CD4-positive, alpha-beta T cell treated with Interleukin-4 for 4 hours (primary cell): ENCODE results near the gene METTL1.

Source experiments
- DNase-seq: peaks from one replicate; pipeline ENCODE4 v3.0.0-alpha.2; 2020

Gene METTL1

DNA sequence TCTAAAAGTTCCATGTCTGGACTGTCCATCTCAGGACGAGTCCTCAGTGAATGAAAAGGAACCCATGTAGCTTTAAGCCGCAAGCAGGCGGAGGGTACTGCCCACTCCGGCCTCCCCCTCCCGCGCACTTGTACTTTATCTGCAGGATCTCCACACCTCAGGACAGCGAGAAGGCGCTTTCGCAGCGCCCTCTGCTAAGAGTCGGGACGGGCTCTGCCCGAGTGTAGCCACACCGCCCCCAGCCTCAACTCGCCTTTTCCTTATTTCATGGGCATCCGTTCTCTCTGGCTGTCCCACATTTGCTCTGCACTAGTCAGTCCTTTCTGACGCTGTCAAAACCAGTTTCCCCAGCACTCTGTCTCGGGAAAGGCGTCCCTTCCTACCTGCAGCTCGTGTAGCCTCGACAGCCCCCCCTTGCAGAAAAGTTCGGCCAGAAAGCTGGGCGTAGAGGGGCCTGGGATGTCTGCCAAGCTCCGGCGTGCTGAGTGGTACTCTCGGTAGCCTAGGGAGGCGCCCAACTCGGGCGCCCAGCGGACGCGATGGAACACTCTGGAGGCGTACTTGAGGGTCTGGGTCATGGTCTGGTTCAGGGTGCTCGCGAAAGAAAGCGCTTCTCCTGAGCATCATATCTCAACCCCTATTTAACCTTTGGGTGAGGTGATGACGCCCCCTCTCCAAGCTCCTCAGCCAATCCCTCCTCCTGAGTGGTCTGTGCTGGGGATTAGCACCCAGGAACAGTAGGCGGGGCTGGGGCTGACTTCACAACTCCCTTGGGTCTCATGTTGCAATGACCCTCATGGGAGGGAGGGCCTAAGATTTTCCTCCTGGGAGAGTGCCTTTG lies 5.2 kb downstream of the METTL1 start, which contains the start of gene CYP27B1:
Gene CYP27B1, minus strand, starts transcription at position 615 of the 841 bp plus-strand sequence. Its CDS starts 37 bp downstream, at position 578.
- DNase-seq = no peak

DNA sequence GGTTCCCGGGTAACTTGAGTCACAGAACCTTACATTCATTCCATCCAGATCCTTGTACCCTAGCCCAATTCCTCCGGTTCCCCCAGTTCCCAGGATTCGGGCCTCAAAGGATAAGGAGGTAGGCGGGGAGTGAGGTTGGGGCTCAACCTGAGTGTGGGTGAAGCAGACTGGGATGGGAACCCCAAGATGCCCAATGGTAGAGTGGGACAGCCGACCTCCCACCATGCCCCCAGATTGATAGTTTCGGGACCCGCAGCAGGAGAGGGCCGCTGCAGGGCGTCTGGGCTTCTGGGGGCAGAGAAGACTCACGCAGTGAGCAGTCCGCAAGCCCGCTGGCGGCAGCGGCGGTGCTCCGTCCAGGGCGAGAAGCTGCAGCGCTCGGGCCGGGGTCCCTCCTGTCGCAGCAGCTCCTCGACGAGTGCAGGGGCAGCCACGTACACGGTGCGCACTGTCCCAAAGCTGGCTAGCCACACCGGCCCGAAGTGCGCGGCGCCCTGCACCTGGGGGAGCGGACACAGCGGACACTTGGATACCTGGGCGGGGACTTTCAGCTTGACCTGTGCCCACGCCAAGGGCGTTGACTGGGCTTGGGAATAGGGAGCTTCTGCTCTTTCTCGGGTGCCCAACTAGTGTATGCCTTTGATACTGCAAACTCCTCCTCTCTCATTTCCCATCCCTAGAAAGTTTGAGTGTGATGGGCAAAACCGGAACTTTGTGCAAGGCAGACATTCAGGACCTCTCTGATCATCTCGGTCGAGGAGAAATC lies 6.0 kb downstream of the METTL1 start:
- no peak for DNase-seq

GRCh38 chr12:57765003-57765697 lies 6.8 kb downstream of the METTL1 start:
- peak; percentile 36 for DNase-seq

GRCh38 chr12:57764662-57765002 lies 7.3 kb downstream of the METTL1 start:
- no peak for DNase-seq

GRCh38 chr12:57763881-57764661 lies 7.8 kb downstream of the METTL1 start:
- no peak for DNase-seq

- DNase-seq = no peak
Measured at GRCh38 chr12:57762463-57762862, 9.4 kb downstream of the METTL1 start.

DNA sequence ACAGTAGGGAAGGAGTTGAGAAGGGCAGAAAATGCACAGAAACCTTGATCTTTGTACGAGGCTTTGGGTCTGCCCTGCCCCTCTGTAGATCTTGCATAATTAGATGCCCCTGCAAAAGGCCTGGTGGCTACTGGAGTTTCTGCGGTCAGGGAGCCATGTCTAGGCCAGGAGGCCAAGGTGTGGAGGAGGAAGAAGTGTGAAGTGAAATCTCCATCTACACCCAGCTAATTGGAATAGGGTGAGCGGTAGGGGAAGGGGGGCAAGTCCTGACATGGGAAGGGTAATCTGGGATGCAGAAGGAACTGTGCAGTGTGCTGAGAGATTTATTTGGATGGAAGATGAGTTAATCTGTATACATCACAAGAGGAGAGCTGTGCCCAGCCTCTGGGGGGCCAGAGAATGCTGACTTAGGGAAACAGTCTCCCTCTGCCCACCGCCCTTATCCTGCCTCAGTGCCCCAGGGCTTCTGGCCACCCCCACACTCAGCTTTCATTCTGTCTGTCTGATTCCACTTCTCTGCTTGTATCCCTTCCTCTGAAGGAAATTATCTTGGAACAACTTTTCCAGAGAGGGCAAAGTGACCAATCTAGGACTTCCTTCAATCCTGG lies 10.4 kb downstream of the METTL1 start:
- no peak for DNase-seq

GRCh38 chr12:57760347-57760982 lies 11.4 kb downstream of the METTL1 start:
- no peak for DNase-seq

- peak; percentile 57 for DNase-seq
Measured at GRCh38 chr12:57759360-57759980, 12.4 kb downstream of the METTL1 start.

GRCh38 chr12:57758552-57759359 lies 13.1 kb downstream of the METTL1 start:
- DNase-seq = no peak

GRCh38 chr12:57757771-57758170 lies 14.1 kb downstream of the METTL1 start:
- no peak for DNase-seq

DNA sequence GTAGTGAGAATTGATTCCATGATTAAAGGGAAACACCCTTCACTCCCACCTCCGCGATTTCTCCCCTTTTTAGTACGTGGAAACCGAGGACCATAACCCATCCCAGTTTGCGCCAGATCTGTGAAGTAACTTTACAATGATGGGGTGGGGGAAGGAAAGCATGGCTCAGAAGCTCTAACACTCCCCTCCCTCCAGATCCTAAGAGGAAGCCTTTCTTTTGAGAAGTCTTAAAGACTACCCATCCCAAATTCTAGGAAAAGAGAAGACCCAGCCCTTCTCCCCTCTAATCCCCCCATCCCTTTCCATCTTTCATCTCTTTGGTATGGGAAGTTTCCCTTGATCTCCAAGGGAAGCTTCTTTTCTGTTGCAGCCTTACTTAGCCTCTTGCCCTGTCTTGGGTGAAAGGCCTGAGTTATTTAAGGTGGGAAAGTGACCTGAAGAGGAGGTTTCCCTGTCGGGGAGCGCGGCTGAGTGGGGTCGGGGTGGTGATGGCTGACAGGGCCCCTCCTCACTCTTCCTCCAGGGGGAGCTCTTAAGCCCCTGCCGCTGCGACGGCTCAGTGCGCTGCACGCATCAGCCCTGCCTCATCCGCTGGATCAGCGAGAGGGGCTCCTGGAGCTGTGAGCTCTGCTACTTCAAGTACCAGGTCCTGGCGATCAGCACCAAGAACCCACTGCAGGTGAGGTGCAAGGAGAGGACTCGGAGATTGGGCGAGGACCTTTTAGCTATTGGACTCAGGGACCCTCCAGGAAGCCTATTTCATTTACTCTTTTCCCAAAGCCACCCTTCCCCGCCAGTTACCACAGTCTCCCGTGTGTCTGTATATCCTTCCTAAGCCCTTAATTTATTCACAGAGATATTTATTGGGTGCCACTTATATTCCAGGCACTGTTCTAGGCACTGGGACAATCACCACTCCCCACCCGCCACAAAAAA lies 15.2 kb downstream of the METTL1 start:
- peak; percentile 62 for DNase-seq

GRCh38 chr12:57755454-57756372 lies 16.2 kb downstream of the METTL1 start:
- DNase-seq = peak; percentile 16

DNA sequence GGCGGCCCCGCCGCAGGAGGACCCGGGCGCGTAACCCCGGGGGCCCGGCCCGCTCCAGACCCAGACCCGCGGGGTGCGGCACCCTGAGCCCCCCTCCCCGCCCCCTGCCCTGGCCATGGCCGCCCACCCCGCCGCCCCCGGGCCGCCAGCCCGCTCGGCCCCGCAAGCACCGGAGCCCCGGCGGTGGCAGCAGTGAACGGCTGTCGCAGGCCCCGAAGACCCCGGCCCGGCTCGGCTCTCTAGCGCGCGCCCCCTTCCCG lies 16.8 kb downstream of the METTL1 start:
- no peak for DNase-seq

DNA sequence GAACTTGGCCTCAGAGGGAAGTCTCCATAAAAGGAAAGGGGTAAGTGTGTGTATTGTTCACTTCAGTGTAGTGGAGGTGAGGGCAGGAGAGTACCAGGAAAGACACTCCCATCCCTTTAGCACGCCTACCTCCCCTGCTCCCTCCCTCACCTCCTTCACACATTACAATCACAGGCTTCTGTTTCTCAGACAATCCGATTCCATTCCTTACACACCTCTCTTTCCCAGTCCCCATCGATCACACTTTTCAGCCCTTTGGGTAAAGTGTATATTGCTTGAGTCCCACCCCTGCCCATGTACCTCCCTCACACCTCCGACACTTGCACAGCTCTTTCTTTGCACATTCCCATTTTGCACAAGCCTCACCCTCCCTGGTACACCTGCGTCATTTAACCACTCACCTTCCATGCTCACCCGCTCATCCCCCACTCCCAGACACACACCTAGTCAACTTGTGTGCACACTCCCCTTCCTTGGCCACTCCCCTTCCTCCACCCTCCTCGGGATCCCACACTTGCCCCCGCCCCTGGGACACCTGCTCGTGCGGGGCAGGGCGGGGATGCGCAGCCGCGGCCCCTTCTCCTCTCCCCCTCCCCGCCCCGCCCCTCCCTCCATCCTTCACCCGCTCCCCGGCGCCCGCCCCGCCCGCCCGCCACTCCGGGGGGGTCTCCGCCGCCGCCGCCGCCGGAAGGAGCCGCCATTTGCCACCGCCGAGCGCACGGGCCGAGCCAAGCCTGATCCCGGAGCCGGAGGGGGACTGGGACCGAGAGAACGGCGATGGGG lies 17.3 kb downstream of the METTL1 start, which contains the start of gene MARCHF9:
Gene MARCHF9, plus strand, starts transcription at position 693 of the 783 bp plus-strand sequence. CDS start 426 bp downstream, outside the sequence.
- DNase-seq = peak; percentile 92

DNA sequence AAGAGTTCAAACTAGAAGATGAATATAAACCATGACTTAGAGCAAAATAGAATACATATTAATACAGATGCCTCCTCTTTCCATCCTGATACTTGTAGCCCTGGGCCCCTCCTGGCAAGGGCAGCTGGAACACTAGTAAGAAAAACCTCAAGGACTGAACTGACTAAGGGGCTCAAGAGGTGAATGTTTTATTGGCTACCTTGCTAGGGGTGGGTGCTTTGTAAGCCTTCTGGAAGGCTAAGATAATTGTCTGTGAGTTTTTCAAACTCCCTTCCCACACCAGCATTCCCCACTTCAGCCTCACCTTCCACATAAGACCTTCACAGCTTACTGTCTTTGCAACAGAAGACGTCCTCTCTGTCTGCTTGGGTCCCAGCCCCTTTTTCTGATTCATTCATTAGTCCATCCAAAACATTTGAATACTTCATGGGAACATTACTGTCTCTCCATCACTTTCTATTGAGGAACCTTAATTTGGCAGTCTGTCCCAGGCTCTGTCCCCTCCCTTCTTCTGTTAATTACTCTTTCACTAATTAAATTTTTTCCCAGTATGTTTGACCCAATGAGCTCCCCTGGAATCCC lies 18.1 kb downstream of the METTL1 start:
- no peak for DNase-seq

DNA sequence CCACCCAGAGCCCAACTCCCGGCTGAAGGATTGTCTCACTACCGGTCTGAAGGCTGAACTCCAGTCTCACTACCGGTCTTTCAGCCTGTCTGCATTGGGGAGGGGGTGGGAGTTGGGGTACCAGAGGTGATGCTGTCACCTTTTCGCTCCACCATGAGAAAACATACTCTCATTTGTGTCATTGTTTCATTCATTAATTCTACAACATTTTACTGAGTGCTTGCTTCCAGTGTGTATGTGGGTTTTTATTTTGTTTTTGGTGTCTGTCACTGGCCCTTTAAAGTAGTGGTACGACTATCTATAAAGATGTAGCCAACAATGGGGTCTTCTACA lies 19.3 kb downstream of the METTL1 start:
- no peak for DNase-seq
